Measurements from ENCODE around the gene CREB3L2. TPM values are rescaled to one million over a fixed set of nuclear protein-coding genes. Genes with fewer than 3 reads are reported as not detected.

CREB3L2 gene
- polyA plus RNA-seq, 1 experiment: 57.8 TPM

- ChIA-PET CTCF (interaction anchor here (3.8 to 5.1 kb wide), 2 partner anchors 11 to 89 kb away, joined by 18 to 40 read pairs; partner anchors contain the start of gene CREB3L2), POLR2A (interaction anchor here (0.5 to 3.7 kb wide), 10 partner anchors 9 to 71 kb away, joined by 3 to 32 read pairs (median 4); partner anchors contain the start of gene CREB3L2)
- peak overlapping the region; percentile 34 for H3K4me3 ChIP-seq (ENCODE audit: low read depth, low read length)
- H3K27ac ChIP-seq (ENCODE audit: low read depth, low read length): peak overlapping the region; percentile 98
- no peak for TF ChIP-seq CTCF (IDR thresholded peaks at IDR 0.05; ENCODE audit: low read depth, low read length)
- no peaks in the 10 kb centered on the region for H3K27me3 ChIP-seq (ENCODE audit: control insufficient read depth, insufficient read depth, low read length)
- peak; percentile 93 for DNase-seq (ENCODE audit: low read depth, low spot score)
- no peaks in the 10 kb centered on the region for H3K9me3 ChIP-seq (ENCODE audit: control insufficient read depth, insufficient read depth, low read length)
Measured at GRCh38 chr7:137992550-137993394, 9.1 kb downstream of the CREB3L2 start.

GRCh38 chr7:137992104-137992549 lies 9.8 kb downstream of the CREB3L2 start:
- H3K27ac ChIP-seq (ENCODE audit: low read depth, low read length): peak overlapping the region; percentile 98
- H3K27me3 ChIP-seq (ENCODE audit: control insufficient read depth, insufficient read depth, low read length): no peaks in the 10 kb centered on the region
- H3K9me3 ChIP-seq (ENCODE audit: control insufficient read depth, insufficient read depth, low read length): no peaks in the 10 kb centered on the region
- no peak for TF ChIP-seq CTCF (IDR thresholded peaks at IDR 0.05; ENCODE audit: low read depth, low read length)
- CTCF ChIA-PET: interaction anchor here (0.8 to 5.1 kb wide), 3 partner anchors 11 to 337 kb away, joined by 3 to 40 read pairs (median 18); partner anchors contain the start of gene CREB3L2
- POLR2A ChIA-PET: interaction anchor here (0.7 to 3.7 kb wide), 11 partner anchors 8 to 70 kb away, joined by 3 to 32 read pairs (median 5); partner anchors contain the start of gene CREB3L2
- peak overlapping the region; percentile 34 for H3K4me3 ChIP-seq (ENCODE audit: low read depth, low read length)
- DNase-seq (ENCODE audit: low read depth, low spot score): peak; percentile 82

GRCh38 chr7:137990251-137990941 lies 11.5 kb downstream of the CREB3L2 start:
- ChIA-PET POLR2A (interaction anchor here (0.8 to 3.7 kb wide), 10 partner anchors 9 to 67 kb away, joined by 3 to 32 read pairs (median 4); partner anchors contain the start of gene CREB3L2), CTCF (interaction anchor here (0.7 to 5.1 kb wide), 3 partner anchors 13 to 87 kb away, joined by 3 to 40 read pairs (median 18); partner anchors contain the start of gene CREB3L2)
- no peaks in the 10 kb centered on the region for H3K9me3 ChIP-seq (ENCODE audit: control insufficient read depth, insufficient read depth, low read length)
- H3K27me3 ChIP-seq (ENCODE audit: control insufficient read depth, insufficient read depth, low read length): no peaks in the 10 kb centered on the region
- peak overlapping the region; percentile 98 for H3K27ac ChIP-seq (ENCODE audit: low read depth, low read length)
- H3K4me3 ChIP-seq (ENCODE audit: low read depth, low read length): peak overlapping the region; percentile 15; the same call in 1 of the 2 replicates
- TF ChIP-seq CTCF (IDR thresholded peaks at IDR 0.05; ENCODE audit: low read depth, low read length): no peak
- DNase-seq (ENCODE audit: low read depth, low spot score): peak; percentile 86

GRCh38 chr7:137989590-137989989 lies 12.3 kb downstream of the CREB3L2 start:
- no peak for DNase-seq (ENCODE audit: low read depth, low spot score)
- H3K4me3 ChIP-seq (ENCODE audit: low read depth, low read length): no peak overlapping the region
- no peaks in the 10 kb centered on the region for H3K9me3 ChIP-seq (ENCODE audit: control insufficient read depth, insufficient read depth, low read length)
- H3K27ac ChIP-seq (ENCODE audit: low read depth, low read length): peak overlapping the region; percentile 98
- no peaks in the 10 kb centered on the region for H3K27me3 ChIP-seq (ENCODE audit: control insufficient read depth, insufficient read depth, low read length)
- CTCF ChIA-PET: interaction anchor here (0.7 kb wide), 1 partner anchor 23 kb away, joined by 3 read pairs; no protein-coding TSS in a partner anchor
- no peak for TF ChIP-seq CTCF (IDR thresholded peaks at IDR 0.05; ENCODE audit: low read depth, low read length)
- POLR2A ChIA-PET: interaction anchor here (1.4 to 3.7 kb wide), 3 partner anchors 11 to 66 kb away, joined by 4 to 32 read pairs (median 24); no protein-coding TSS in a partner anchor

Data from AG04450 (cell line).